Tibial nerve (tissue), 4 donors: Measurements from ENCODE around the gene TMEM44.

Experiments
- CTCF ChIP-seq, 5 experiments: fragments of 200-600 bp in 3 of 5; fragments of 450-650 bp in 2 of 5; sonication (generic) in 3 of 5; IDR thresholded peaks; one replicate each; pipeline ENCODE4 v1.5.1; 2016 to 2019; ENCODE audit warnings: antibody characterized with exemption in 5 of 5, mild to moderate bottlenecking in 3 of 5, moderate library complexity in 2 of 5
- EP300 ChIP-seq, 2 donors: sonication (generic); formaldehyde crosslinking; IDR thresholded peaks; one replicate each; pipeline ENCODE4 v1.6.1; 2017; ENCODE audit warnings: antibody characterized with exemption in 2 of 2, mild to moderate bottlenecking in 1 of 2
- POLR2A ChIP-seq, 2 donors: fragments of 450-650 bp; IDR thresholded peaks; one replicate each; pipeline ENCODE4 v1.6.1; 2017; ENCODE audit warnings: antibody characterized with exemption in 2 of 2, mild to moderate bottlenecking in 2 of 2, moderate library complexity in 2 of 2

- TF ChIP-seq CTCF (IDR thresholded peaks at IDR 0.05): no peak
- TF ChIP-seq POLR2A (IDR thresholded peaks at IDR 0.05): no peak
- TF ChIP-seq EP300 (IDR thresholded peaks at IDR 0.05): no peak
Measured at GRCh38 chr3:194604837-194605236, 28.4 kb downstream of the TMEM44 start.
